Measurements from ENCODE around the gene EEIG2.
A peak's percentile ranks its signal among the peaks of the same experiment; 100 is the strongest.

EEIG2 gene

GRCh38 chr1:108559215-108560186 lies at the start of gene EEIG2:
Gene EEIG2, plus strand, starts transcription at chr1:108560100. Its CDS starts 329 bp downstream, at chr1:108560429.
- Histone ChIP-seq H3K27me3 (ENCODE audit: insufficient read depth, low read length, poor library complexity) (no peaks in the 10 kb centered on the region), H3K79me2 (ENCODE audit: insufficient read depth, low read length) (peaks cover 35% of the 10 kb centered on the region), H3K4me3 (ENCODE audit: low read depth in 1 of 2, low read length in 2 of 2) (peak within 1 kb of the TSS; percentile 63 to 65), H3K4me1 (ENCODE audit: insufficient read depth, low read length) (peaks cover 32% of the 10 kb centered on the region), H3K27ac (ENCODE audit: low read length) (peak within 1 kb of the TSS; percentile 76), H3K9ac (ENCODE audit: low read depth, low read length) (peak within 1 kb of the TSS; percentile 62), H3K36me3 (ENCODE audit: insufficient read depth, low read length) (no peaks in the 10 kb centered on the region), H2AFZ (ENCODE audit: low read depth, low read length) (peak within 1 kb of the TSS; percentile 79), H4K20me1 (ENCODE audit: insufficient read depth, low read length) (peaks cover 8% of the 10 kb centered on the region; the same call in 1 of the 2 replicates), H3K9me3 (ENCODE audit: insufficient read depth, low read length, severe bottlenecking) (no peaks in the 10 kb centered on the region), H3K4me2 (ENCODE audit: insufficient read depth, low read length) (peak within 1 kb of the TSS; percentile 82)
- DNase-seq (peak; percentile 94), ATAC-seq (ENCODE audit: insufficient read depth, low read depth) (peak; percentile 88)
- peak; percentile 81 for TF ChIP-seq CTCF (IDR thresholded peaks at IDR 0.05; ENCODE audit: borderline replicate concordance, extremely low read depth, low read length, poor library complexity, severe bottlenecking)
- TF ChIP-seq EZH2 (IDR thresholded peaks at IDR 0.05; ENCODE audit: borderline replicate concordance, low read depth, low read length, severe bottlenecking), result no peak

GRCh38 chr1:108511764-108512163 lies 48.1 kb upstream of the EEIG2 start:
- no peak for DNase-seq
- no peak overlapping the region for H2AFZ ChIP-seq (ENCODE audit: low read depth, low read length)
- H3K9me3 ChIP-seq (ENCODE audit: insufficient read depth, low read length, severe bottlenecking), result no peaks in the 10 kb centered on the region
- no peak overlapping the region for H3K9ac ChIP-seq (ENCODE audit: low read depth, low read length)
- no peak overlapping the region for H3K4me2 ChIP-seq (ENCODE audit: insufficient read depth, low read length)
- H3K4me3 ChIP-seq (ENCODE audit: low read depth in 1 of 2, low read length in 2 of 2), result no peak overlapping the region
- H3K27me3 ChIP-seq (ENCODE audit: insufficient read depth, low read length, poor library complexity), result peaks cover 2% of the 10 kb centered on the region
- no peaks in the 10 kb centered on the region for H4K20me1 ChIP-seq (ENCODE audit: insufficient read depth, low read length)
- H3K4me1 ChIP-seq (ENCODE audit: insufficient read depth, low read length), result no peaks in the 10 kb centered on the region
- no peak for TF ChIP-seq CTCF (IDR thresholded peaks at IDR 0.05; ENCODE audit: borderline replicate concordance, extremely low read depth, low read length, poor library complexity, severe bottlenecking)
- TF ChIP-seq EZH2 (IDR thresholded peaks at IDR 0.05; ENCODE audit: borderline replicate concordance, low read depth, low read length, severe bottlenecking), result no peak
- no peak for ATAC-seq (ENCODE audit: insufficient read depth, low read depth)
- H3K79me2 ChIP-seq (ENCODE audit: insufficient read depth, low read length), result no peaks in the 10 kb centered on the region
- no peak overlapping the region for H3K27ac ChIP-seq (ENCODE audit: low read length)
- no peaks in the 10 kb centered on the region for H3K36me3 ChIP-seq (ENCODE audit: insufficient read depth, low read length)

GRCh38 chr1:108512239-108513043 lies 47.5 kb upstream of the EEIG2 start:
- H3K9me3 ChIP-seq (ENCODE audit: insufficient read depth, low read length, severe bottlenecking), result no peaks in the 10 kb centered on the region
- H3K27me3 ChIP-seq (ENCODE audit: insufficient read depth, low read length, poor library complexity), result peaks cover 2% of the 10 kb centered on the region
- no peak overlapping the region for H2AFZ ChIP-seq (ENCODE audit: low read depth, low read length)
- no peak overlapping the region for H3K4me3 ChIP-seq (ENCODE audit: low read depth in 1 of 2, low read length in 2 of 2)
- no peaks in the 10 kb centered on the region for H3K4me1 ChIP-seq (ENCODE audit: insufficient read depth, low read length)
- ATAC-seq (ENCODE audit: insufficient read depth, low read depth) (peak; percentile 66; the same call in 2 of the 3 replicates), DNase-seq (no peak)
- no peaks in the 10 kb centered on the region for H3K36me3 ChIP-seq (ENCODE audit: insufficient read depth, low read length)
- no peak overlapping the region for H3K9ac ChIP-seq (ENCODE audit: low read depth, low read length)
- H3K79me2 ChIP-seq (ENCODE audit: insufficient read depth, low read length), result no peaks in the 10 kb centered on the region
- H4K20me1 ChIP-seq (ENCODE audit: insufficient read depth, low read length), result no peaks in the 10 kb centered on the region
- H3K4me2 ChIP-seq (ENCODE audit: insufficient read depth, low read length), result no peak overlapping the region
- no peak overlapping the region for H3K27ac ChIP-seq (ENCODE audit: low read length)
- no peak for TF ChIP-seq EZH2 (IDR thresholded peaks at IDR 0.05; ENCODE audit: borderline replicate concordance, low read depth, low read length, severe bottlenecking)
- TF ChIP-seq CTCF (IDR thresholded peaks at IDR 0.05; ENCODE audit: borderline replicate concordance, extremely low read depth, low read length, poor library complexity, severe bottlenecking), result peak; percentile 84

Data from DND-41 (cell line).